Trophoblast cell (in vitro differentiated cells and primary cell): ENCODE measurements around the gene PCAT6.

Experiments
- DNase-seq, 2 donors: peaks; one replicate each; pipeline ENCODE4 v3.0.0-alpha.2; 2016
- H2AFZ ChIP-seq: 2 replicates; pipeline ENCODE4 v1.6.1; 2013; ENCODE audit warnings: low read length, moderate library complexity, mild to moderate bottlenecking; ENCODE audit not compliant: insufficient read depth, poor library complexity
- H2AK5ac ChIP-seq: 2 replicates; pipeline ENCODE4 v1.6.1; 2013; ENCODE audit warnings: mild to moderate bottlenecking, low read length
- H2BK120ac ChIP-seq: 2 replicates; pipeline ENCODE4 v1.6.1; 2013; ENCODE audit warnings: low read length, mild to moderate bottlenecking, moderate library complexity; ENCODE audit not compliant: insufficient read depth, poor library complexity
- H2BK12ac ChIP-seq: 2 replicates; pipeline ENCODE4 v1.6.1; 2013; ENCODE audit warnings: mild to moderate bottlenecking, low read length, moderate library complexity
- H2BK5ac ChIP-seq: 2 replicates; pipeline ENCODE4 v1.6.1; 2013; ENCODE audit warnings: low read length, low read depth, moderate library complexity, mild to moderate bottlenecking; ENCODE audit not compliant: poor library complexity
- H3K14ac ChIP-seq: 2 replicates; pipeline ENCODE4 v1.6.1; 2013; ENCODE audit warnings: mild to moderate bottlenecking, low read length
- H3K18ac ChIP-seq: 2 replicates; pipeline ENCODE4 v1.6.1; 2013; ENCODE audit warnings: mild to moderate bottlenecking, low read length
- H3K23ac ChIP-seq: 2 replicates; pipeline ENCODE4 v1.6.1; 2013; ENCODE audit warnings: low read length
- H3K27ac ChIP-seq: 2 replicates; pipeline ENCODE4 v1.5.1; 2013; ENCODE audit warnings: low read depth, mild to moderate bottlenecking, inconsistent platforms, low read length, moderate library complexity
- H3K27me3 ChIP-seq: 2 replicates; pipeline ENCODE4 v1.6.1; 2013; ENCODE audit warnings: inconsistent platforms, mild to moderate bottlenecking, low read length, moderate library complexity; ENCODE audit not compliant: insufficient read depth
- H3K36me3 ChIP-seq, 2 experiments: 1 replicate in 1 of 2; 2 replicates in 1 of 2; pipeline ENCODE4 v1.6.1; 2013; ENCODE audit warnings: low read length in 2 of 2, mild to moderate bottlenecking in 2 of 2, moderate library complexity in 1 of 2; ENCODE audit not compliant: insufficient read depth in 2 of 2, control insufficient read depth in 1 of 2
- H3K4ac ChIP-seq: 2 replicates; pipeline ENCODE4 v1.6.1; 2013; ENCODE audit warnings: low read depth, mild to moderate bottlenecking, low read length, moderate library complexity
- H3K4me1 ChIP-seq, 2 experiments: 1 replicate in 1 of 2; 2 replicates in 1 of 2; pipeline ENCODE4 v1.6.1; 2013; ENCODE audit warnings: low read length in 2 of 2, mild to moderate bottlenecking in 2 of 2, moderate library complexity in 1 of 2; ENCODE audit not compliant: insufficient read depth in 2 of 2, control insufficient read depth in 1 of 2
- H3K4me2 ChIP-seq: 2 replicates; pipeline ENCODE4 v1.6.1; 2013; ENCODE audit warnings: inconsistent platforms, mild to moderate bottlenecking, low read length, moderate library complexity
- H3K4me3 ChIP-seq: 2 replicates; pipeline ENCODE4 v1.5.1; 2013; ENCODE audit warnings: mild to moderate bottlenecking, low read depth, low read length, inconsistent platforms
- H3K79me1 ChIP-seq: one replicate; pipeline ENCODE4 v1.6.1; 2013; ENCODE audit warnings: low read length
- H3K79me2 ChIP-seq: 2 replicates; pipeline ENCODE4 v1.6.1; 2013; ENCODE audit warnings: low read length, mild to moderate bottlenecking; ENCODE audit not compliant: control insufficient read depth, insufficient read depth, poor library complexity
- H3K9ac ChIP-seq: 2 replicates; pipeline ENCODE4 v1.6.1; 2013; ENCODE audit warnings: mild to moderate bottlenecking, low read length
- H3K9me3 ChIP-seq: 2 replicates; pipeline ENCODE4 v1.6.1; 2013; ENCODE audit warnings: low read depth, mild to moderate bottlenecking, control low read depth, inconsistent platforms, low read length; ENCODE audit not compliant: insufficient read depth
- H4K12ac ChIP-seq: 2 replicates; pipeline ENCODE4 v1.6.1; 2013; ENCODE audit warnings: low read depth, mild to moderate bottlenecking, low read length, moderate library complexity
- H4K8ac ChIP-seq: 2 replicates; pipeline ENCODE4 v1.6.1; 2013; ENCODE audit warnings: low read depth, mild to moderate bottlenecking, low read length, moderate library complexity
- H4K91ac ChIP-seq: one replicate; pipeline ENCODE4 v1.6.1; 2013; ENCODE audit warnings: low read depth, mild to moderate bottlenecking, low read length, moderate library complexity
- WGBS: extraction: QIAGEN DNeasy Blood & Tissue Kit; methylation state at CpG from one replicate; pipeline ENCODE4 v1.1.7; 2013; ENCODE audit warnings: missing lambda C conversion rate; ENCODE audit not compliant: insufficient read length, insufficient coverage; ENCODE audit errors: extremely low coverage; 5-methylcytosine and 5-hydroxymethylcytosine counted together

PCAT6 gene

GRCh38 chr1:202834771-202835547 lies 24.2 kb downstream of the PCAT6 start:
- no peak overlapping the region for H2AFZ ChIP-seq
- H4K12ac ChIP-seq = no peak overlapping the region
- H3K14ac ChIP-seq = no peak overlapping the region
- no peaks in the 10 kb centered on the region for H3K79me2 ChIP-seq
- H3K23ac ChIP-seq = no peak overlapping the region
- no peak overlapping the region for H2BK5ac ChIP-seq
- no peaks in the 10 kb centered on the region for H3K27me3 ChIP-seq
- H3K9me3 ChIP-seq = no peaks in the 10 kb centered on the region
- H3K9ac ChIP-seq = peak overlapping the region; percentile 22
- no CpG with 5 or more reads among the region's 10 CpGs for WGBS
- peak overlapping the region; percentile 26 for H4K91ac ChIP-seq
- no peaks in the 10 kb centered on the region for H3K36me3 ChIP-seq
- H3K18ac ChIP-seq = no peak overlapping the region
- no peak overlapping the region for H3K4me3 ChIP-seq
- H4K8ac ChIP-seq = no peak overlapping the region
- H3K79me1 ChIP-seq = peaks cover 13% of the 10 kb centered on the region
- peaks cover 15 to 23% of the 10 kb centered on the region in 2 experiments for H3K4me1 ChIP-seq
- H2AK5ac ChIP-seq = no peak overlapping the region
- H3K4me2 ChIP-seq = no peak overlapping the region
- peak overlapping the region; percentile 1 for H2BK12ac ChIP-seq
- H3K27ac ChIP-seq = no peak overlapping the region
- no peak overlapping the region for H3K4ac ChIP-seq
- no peak overlapping the region for H2BK120ac ChIP-seq
- no peak for DNase-seq

- Histone ChIP-seq H2BK120ac (peak overlapping the region; percentile 12), H3K4me3 (no peak overlapping the region), H3K4me2 (no peak overlapping the region), H3K27me3 (no peaks in the 10 kb centered on the region), H3K36me3 (no peaks in the 10 kb centered on the region), H3K4ac (no peak overlapping the region), H4K91ac (peak overlapping the region; percentile 26), H3K4me1 (peaks cover 15 to 23% of the 10 kb centered on the region in 2 experiments), H3K79me1 (peaks cover 13% of the 10 kb centered on the region), H2BK12ac (peak overlapping the region; percentile 1), H3K14ac (no peak overlapping the region), H3K79me2 (no peaks in the 10 kb centered on the region), H3K27ac (no peak overlapping the region), H4K12ac (no peak overlapping the region), H4K8ac (no peak overlapping the region), H3K23ac (no peak overlapping the region), H2BK5ac (no peak overlapping the region), H2AFZ (no peak overlapping the region), H3K9ac (no peak overlapping the region), H3K9me3 (no peaks in the 10 kb centered on the region), H3K18ac (no peak overlapping the region), H2AK5ac (no peak overlapping the region)
- WGBS = no CpG with 5 or more reads among the region's 3 CpGs
- DNase-seq = no peak
These were observed 24.9 kb downstream of the PCAT6 start for GRCh38 chr1:202835548-202836072.

GRCh38 chr1:202836623-202837403 lies 26.1 kb downstream of the PCAT6 start:
- peak overlapping the region; percentile 23 for H4K8ac ChIP-seq
- H4K12ac ChIP-seq = peak overlapping the region; percentile 51
- H3K18ac ChIP-seq = peak overlapping the region; percentile 67
- no peaks in the 10 kb centered on the region for H3K79me2 ChIP-seq
- peak overlapping the region; percentile 94 for H4K91ac ChIP-seq
- no peak overlapping the region for H3K9ac ChIP-seq
- peak overlapping the region; percentile 59 for H2AFZ ChIP-seq
- H2BK5ac ChIP-seq = no peak overlapping the region
- peaks cover 15 to 23% of the 10 kb centered on the region in 2 experiments for H3K4me1 ChIP-seq
- H3K79me1 ChIP-seq = peaks cover 13% of the 10 kb centered on the region
- H3K27me3 ChIP-seq = no peaks in the 10 kb centered on the region
- no peak overlapping the region for H3K4me2 ChIP-seq
- no peak overlapping the region for H3K4me3 ChIP-seq
- peak overlapping the region; percentile 67 for H3K14ac ChIP-seq
- peak overlapping the region; percentile 54 for H3K27ac ChIP-seq
- no peaks in the 10 kb centered on the region for H3K9me3 ChIP-seq
- no CpG with 5 or more reads among the region's 5 CpGs for WGBS
- H3K36me3 ChIP-seq = no peaks in the 10 kb centered on the region
- peak; percentile 93 to 99 for DNase-seq
- no peak overlapping the region for H3K23ac ChIP-seq
- no peak overlapping the region for H2AK5ac ChIP-seq
- peak overlapping the region; percentile 55 for H2BK12ac ChIP-seq
- H3K4ac ChIP-seq = peak overlapping the region; percentile 49
- H2BK120ac ChIP-seq = peak overlapping the region; percentile 59

- no peak overlapping the region for H2BK120ac ChIP-seq
These were observed 27.1 kb downstream of the PCAT6 start for GRCh38 chr1:202837746-202838262.

More at GRCh38 chr1:202837746-202838262, 27.1 kb downstream of the PCAT6 start:
- no peak overlapping the region for H3K14ac ChIP-seq
- no peak overlapping the region for H4K8ac ChIP-seq
- no peak overlapping the region for H2BK5ac ChIP-seq
- no peak overlapping the region for H4K12ac ChIP-seq
- H2AFZ ChIP-seq = no peak overlapping the region
- H3K27ac ChIP-seq = no peak overlapping the region
- no peaks in the 10 kb centered on the region for H3K36me3 ChIP-seq
- no peaks in the 10 kb centered on the region for H3K9me3 ChIP-seq
- no peak overlapping the region for H3K4ac ChIP-seq
- H3K27me3 ChIP-seq = no peaks in the 10 kb centered on the region
- H3K23ac ChIP-seq = no peak overlapping the region
- no peak overlapping the region for H2AK5ac ChIP-seq
- H3K79me2 ChIP-seq = no peaks in the 10 kb centered on the region
- peaks cover 13% of the 10 kb centered on the region for H3K79me1 ChIP-seq
- H3K4me1 ChIP-seq = peaks cover 15 to 23% of the 10 kb centered on the region in 2 experiments
- no peak overlapping the region for H3K4me3 ChIP-seq
- DNase-seq = peak in 1 of 2 donors; percentile 57
- no peak overlapping the region for H4K91ac ChIP-seq
- no peak overlapping the region for H3K18ac ChIP-seq
- H2BK12ac ChIP-seq = no peak overlapping the region
- no CpG with 5 or more reads among the region's 5 CpGs for WGBS
- no peak overlapping the region for H3K9ac ChIP-seq
- H3K4me2 ChIP-seq = no peak overlapping the region
